GM23248 (cell line): ENCODE measurements around the gene PPM1H.

Experiments
- EZH2 ChIP-seq: fragments of 200-600 bp; sonication (generic); IDR thresholded peaks from 2 replicates; pipeline ENCODE4 v1.6.1; 2018; ENCODE audit warnings: antibody characterized with exemption, mild to moderate bottlenecking; ENCODE audit not compliant: insufficient read depth, poor library complexity, severe bottlenecking
- EZH2phosphoT487 ChIP-seq: fragments of 200-600 bp; sonication (generic); IDR thresholded peaks from 2 replicates; pipeline ENCODE4 v1.6.1; 2018; ENCODE audit warnings: antibody characterized with exemption, moderate library complexity, mild to moderate bottlenecking, low read depth; ENCODE audit not compliant: insufficient read depth

- TF ChIP-seq EZH2 (no peak), EZH2phosphoT487 (no peak)
Measured at GRCh38 chr12:62618319-62618718, 316.6 kb downstream of the PPM1H start.
